ENCODE results near the gene NHS. TPM values are rescaled to one million over a fixed set of nuclear protein-coding genes. Genes with fewer than 3 reads are reported as not detected.

The NHS gene
- total RNA-seq, 1 donor from 2014 or later: 27.8 TPM

DNA sequence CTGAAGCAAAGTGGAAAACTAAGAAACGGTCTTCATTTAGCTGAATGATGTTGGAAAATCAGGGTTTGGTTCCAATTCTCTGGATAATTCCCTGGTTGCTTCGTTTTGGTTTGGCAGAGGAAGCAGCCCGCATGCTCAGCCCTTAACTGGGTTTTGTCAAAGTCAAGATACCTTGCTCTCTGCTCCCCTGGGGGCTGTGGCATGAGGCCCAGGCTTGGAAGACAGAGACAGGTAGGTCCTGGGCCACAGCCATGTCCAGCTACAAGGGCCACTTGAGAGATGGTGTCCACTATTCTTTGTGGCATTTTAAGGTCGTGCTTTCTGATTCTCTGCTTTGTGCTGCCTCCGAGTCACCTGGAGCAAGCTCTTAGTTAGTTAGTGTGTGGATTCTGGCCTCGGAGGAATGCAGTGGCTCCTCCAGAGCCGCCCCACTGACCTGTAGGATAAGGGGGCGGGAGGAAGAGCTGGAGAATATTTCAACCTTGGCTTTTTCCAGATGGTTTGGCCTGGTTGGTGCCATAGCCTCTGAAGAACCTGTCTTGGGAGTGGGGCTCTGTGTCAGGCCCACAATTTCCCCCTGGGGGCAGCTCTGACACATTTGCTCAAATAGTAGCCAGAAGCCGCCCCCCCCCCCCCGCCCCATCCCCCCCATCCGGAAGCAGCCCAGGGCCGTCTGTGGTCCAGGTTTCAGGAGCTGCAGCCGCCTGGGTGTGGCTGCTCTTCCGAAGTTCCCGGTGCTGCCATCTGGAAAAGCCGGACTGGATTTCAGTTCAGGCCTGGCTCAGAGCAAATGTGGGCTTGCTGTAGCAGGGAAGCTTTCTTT is 147.1 kb downstream of the NHS start:
- H3K36me3 Mint-ChIP-seq: peaks cover 7% of the 10 kb centered on the region
- peaks cover 54% of the 10 kb centered on the region for H3K4me1 Mint-ChIP-seq (ENCODE audit: unreplicated experiment)
- no peaks in the 10 kb centered on the region for H3K27me3 Mint-ChIP-seq
- no peak overlapping the region for H3K27ac Mint-ChIP-seq
- no peak for DNase-seq (ENCODE audit: extremely low spot score, unreplicated experiment)
- H3K4me3 Mint-ChIP-seq: no peak overlapping the region
- TF ChIP-seq, protein P1, sequence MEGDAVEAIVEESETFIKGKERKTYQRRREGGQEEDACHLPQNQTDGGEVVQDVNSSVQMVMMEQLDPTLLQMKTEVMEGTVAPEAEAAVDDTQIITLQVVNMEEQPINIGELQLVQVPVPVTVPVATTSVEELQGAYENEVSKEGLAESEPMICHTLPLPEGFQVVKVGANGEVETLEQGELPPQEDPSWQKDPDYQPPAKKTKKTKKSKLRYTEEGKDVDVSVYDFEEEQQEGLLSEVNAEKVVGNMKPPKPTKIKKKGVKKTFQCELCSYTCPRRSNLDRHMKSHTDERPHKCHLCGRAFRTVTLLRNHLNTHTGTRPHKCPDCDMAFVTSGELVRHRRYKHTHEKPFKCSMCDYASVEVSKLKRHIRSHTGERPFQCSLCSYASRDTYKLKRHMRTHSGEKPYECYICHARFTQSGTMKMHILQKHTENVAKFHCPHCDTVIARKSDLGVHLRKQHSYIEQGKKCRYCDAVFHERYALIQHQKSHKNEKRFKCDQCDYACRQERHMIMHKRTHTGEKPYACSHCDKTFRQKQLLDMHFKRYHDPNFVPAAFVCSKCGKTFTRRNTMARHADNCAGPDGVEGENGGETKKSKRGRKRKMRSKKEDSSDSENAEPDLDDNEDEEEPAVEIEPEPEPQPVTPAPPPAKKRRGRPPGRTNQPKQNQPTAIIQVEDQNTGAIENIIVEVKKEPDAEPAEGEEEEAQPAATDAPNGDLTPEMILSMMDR (conservative IDR thresholded peaks at IDR 0.05): no peak
- H3K9me3 Mint-ChIP-seq: peaks cover 9% of the 10 kb centered on the region

DNA sequence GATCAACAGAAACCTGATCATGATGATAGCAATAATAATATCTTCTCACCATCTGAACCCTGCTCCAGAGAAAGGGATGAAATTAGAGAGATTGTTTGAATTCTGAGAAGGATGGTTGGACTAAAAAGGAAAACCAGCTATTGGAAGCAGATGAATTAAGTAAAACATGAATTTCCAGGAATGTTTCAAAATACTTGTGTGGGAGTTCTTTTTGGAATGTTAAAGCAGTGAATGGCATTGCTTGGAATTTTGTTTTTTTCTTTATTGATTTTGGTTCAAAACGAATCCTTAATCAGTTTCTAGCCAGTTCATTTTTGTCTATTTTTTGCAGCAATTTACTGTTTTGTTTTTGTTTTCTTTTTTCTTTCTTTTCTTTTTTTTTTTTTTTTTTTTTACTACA is 150.3 kb downstream of the NHS start:
- peaks cover 2% of the 10 kb centered on the region for H3K36me3 Mint-ChIP-seq
- DNase-seq (ENCODE audit: extremely low spot score, unreplicated experiment): no peak
- H3K9me3 Mint-ChIP-seq: no peaks in the 10 kb centered on the region
- no peak overlapping the region for H3K27ac Mint-ChIP-seq
- H3K27me3 Mint-ChIP-seq: no peaks in the 10 kb centered on the region
- no peak overlapping the region for H3K4me3 Mint-ChIP-seq
- peaks cover 69% of the 10 kb centered on the region for H3K4me1 Mint-ChIP-seq (ENCODE audit: unreplicated experiment)
- TF ChIP-seq, protein P1 (conservative IDR thresholded peaks at IDR 0.05): no peak

- H3K27me3 Mint-ChIP-seq: no peaks in the 10 kb centered on the region
- DNase-seq (ENCODE audit: extremely low spot score, unreplicated experiment): no peak
- no peak overlapping the region for H3K4me3 Mint-ChIP-seq
- peaks cover 69% of the 10 kb centered on the region for H3K4me1 Mint-ChIP-seq (ENCODE audit: unreplicated experiment)
- H3K27ac Mint-ChIP-seq: no peak overlapping the region
- no peaks in the 10 kb centered on the region for H3K9me3 Mint-ChIP-seq
- no peaks in the 10 kb centered on the region for H3K36me3 Mint-ChIP-seq
- TF ChIP-seq, protein P1 (conservative IDR thresholded peaks at IDR 0.05): no peak
These were observed 151.0 kb downstream of the NHS start for GRCh38 chrX:17525762-17526555.

DNA sequence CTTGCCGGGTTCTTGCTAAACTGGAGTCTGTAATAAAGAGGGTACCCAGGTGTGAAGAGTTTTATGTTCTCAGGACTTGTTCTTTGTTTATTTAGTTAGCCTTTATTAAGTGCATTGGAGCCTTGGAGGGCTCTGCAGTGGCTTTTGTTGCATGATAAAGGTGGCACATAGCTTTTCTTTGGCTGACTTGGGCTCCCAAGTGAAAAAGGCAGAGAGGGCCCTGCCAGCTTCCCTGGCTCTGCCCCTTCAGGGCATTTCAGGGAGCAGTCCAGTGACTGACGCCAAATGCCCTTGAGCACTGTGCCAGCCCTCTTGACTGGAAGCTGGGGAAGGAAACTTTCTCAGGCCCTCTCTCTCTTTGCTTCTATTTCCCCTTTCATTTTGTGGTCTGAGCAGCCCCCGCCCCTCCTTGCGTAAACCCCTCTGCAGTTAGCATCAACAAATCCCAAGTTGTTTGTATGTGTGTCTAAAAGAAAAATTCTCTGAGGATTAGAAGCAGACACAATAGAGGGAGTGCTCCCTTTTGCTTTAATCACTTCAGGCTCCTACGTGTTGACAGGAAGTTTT is 152.2 kb downstream of the NHS start:
- H3K4me3 Mint-ChIP-seq: peak overlapping the region; percentile 12
- H3K4me1 Mint-ChIP-seq (ENCODE audit: unreplicated experiment): peaks cover 77% of the 10 kb centered on the region
- H3K27ac Mint-ChIP-seq: peak overlapping the region; percentile 62
- no peaks in the 10 kb centered on the region for H3K27me3 Mint-ChIP-seq
- no peak for DNase-seq (ENCODE audit: extremely low spot score, unreplicated experiment)
- no peaks in the 10 kb centered on the region for H3K9me3 Mint-ChIP-seq
- no peaks in the 10 kb centered on the region for H3K36me3 Mint-ChIP-seq
- TF ChIP-seq, protein P1 (conservative IDR thresholded peaks at IDR 0.05): no peak

DNA sequence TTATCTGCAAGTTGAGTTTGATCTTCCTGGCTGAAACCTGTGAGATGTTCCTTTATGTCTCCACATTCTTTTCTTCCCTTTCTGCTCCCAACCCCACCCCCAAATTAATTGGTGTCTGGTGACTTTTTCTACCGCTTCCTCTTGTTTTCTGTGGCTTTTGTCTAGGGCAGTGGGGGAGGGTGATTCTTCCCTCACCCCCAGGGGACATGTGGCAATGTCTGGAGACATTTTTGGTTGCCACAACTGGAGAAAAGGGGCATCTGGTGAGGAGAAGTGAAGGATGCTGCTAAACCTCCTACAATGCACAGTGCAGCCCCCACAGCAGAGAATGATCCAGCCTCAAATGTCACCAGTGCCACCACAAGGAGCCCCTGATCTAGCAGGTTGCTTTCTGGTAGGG is 152.9 kb downstream of the NHS start:
- Mint-ChIP-seq H3K27me3 (no peaks in the 10 kb centered on the region), H3K4me3 (peak overlapping the region; percentile 16), H3K36me3 (no peaks in the 10 kb centered on the region), H3K9me3 (no peaks in the 10 kb centered on the region), H3K4me1 (ENCODE audit: unreplicated experiment) (peaks cover 78% of the 10 kb centered on the region), H3K27ac (peak overlapping the region; percentile 62)
- TF ChIP-seq, protein P1 (conservative IDR thresholded peaks at IDR 0.05): no peak
- DNase-seq (ENCODE audit: extremely low spot score, unreplicated experiment): no peak

Measured in type B pancreatic cell (in vitro differentiated cells).